ENCODE results near the gene AFDN. TPM values are rescaled to one million over a fixed set of nuclear protein-coding genes. Genes with fewer than 3 reads are reported as not detected.

AFDN gene
- total RNA-seq, 2 donors from 2014 or later: 213 to 232 TPM

DNA sequence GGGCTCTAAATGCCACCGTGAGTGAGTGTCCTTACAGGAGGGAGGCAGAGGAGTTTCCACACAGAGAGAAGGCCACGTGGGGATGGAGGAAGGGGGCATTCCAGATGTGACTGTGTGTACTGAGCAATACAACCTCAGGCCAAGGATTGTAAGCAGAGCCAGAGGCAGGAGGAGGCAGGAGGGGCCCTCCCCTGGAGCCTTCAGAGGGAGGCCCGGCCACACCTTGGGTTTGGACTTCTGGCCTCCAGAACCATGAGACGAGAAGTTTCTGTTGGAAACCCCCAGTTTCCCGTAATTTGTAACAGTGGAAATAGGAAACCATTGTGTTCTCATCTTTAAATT, 161.4 kb downstream of the AFDN start:
- Histone ChIP-seq H3K4me3 (no peak overlapping the region), H3K27me3 (no peaks in the 10 kb centered on the region), H3K4me1 (no peaks in the 10 kb centered on the region), H3K9me3 (no peaks in the 10 kb centered on the region), H3K27ac (no peak overlapping the region), H3K9ac (ENCODE audit: low read depth in 2 of 2, low read length in 2 of 2) (no peak overlapping the region), H3K36me3 (no peaks in the 10 kb centered on the region)
- no peak for DNase-seq
- TF ChIP-seq, protein P1, sequence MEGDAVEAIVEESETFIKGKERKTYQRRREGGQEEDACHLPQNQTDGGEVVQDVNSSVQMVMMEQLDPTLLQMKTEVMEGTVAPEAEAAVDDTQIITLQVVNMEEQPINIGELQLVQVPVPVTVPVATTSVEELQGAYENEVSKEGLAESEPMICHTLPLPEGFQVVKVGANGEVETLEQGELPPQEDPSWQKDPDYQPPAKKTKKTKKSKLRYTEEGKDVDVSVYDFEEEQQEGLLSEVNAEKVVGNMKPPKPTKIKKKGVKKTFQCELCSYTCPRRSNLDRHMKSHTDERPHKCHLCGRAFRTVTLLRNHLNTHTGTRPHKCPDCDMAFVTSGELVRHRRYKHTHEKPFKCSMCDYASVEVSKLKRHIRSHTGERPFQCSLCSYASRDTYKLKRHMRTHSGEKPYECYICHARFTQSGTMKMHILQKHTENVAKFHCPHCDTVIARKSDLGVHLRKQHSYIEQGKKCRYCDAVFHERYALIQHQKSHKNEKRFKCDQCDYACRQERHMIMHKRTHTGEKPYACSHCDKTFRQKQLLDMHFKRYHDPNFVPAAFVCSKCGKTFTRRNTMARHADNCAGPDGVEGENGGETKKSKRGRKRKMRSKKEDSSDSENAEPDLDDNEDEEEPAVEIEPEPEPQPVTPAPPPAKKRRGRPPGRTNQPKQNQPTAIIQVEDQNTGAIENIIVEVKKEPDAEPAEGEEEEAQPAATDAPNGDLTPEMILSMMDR (IDR thresholded peaks at IDR 0.05): no peak
- intact Hi-C loops (cut with DNase I): no loop called here

DNA sequence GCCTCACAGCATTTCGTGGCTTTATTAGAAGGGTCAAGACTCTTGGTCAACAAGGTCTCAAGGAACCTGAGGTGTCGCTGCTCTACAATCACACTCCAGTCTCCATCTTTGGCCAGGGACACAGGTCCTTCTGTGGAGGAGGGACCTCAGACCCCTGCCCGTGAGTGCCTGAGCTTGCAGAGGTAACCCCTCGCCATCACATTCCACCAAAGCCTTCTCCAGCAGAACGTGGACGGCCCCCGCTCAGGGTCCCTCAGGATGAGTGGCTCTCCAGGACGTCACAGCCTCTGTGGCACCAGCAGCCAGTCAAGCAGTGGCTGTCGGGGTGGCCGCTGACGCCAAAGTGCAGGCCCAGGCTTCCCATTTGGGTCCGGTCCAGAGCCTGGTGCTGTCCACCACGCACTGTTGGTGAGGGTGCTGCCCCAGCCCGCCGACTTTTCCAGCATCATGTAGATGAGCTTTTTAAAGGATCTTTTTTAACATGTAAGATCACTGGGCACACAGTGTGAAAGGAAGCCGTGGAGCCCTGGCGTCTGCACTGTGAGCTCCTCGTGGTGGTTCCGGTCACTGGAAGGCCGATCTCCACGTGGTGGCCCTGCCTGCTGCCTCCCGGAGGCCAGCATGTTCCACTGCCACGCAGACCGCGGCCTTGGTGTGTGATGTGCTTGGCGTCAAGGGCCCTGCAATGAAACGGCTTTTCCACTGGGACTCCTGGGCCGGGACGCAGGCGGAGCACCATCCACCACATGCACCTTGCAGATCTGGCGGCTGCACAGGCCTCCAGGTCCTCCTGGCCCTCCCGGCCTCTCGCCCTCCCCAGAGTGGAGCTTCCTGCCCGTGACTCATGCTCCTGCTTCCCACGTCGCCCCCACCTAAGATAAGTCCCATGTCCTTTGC, 162.5 kb downstream of the AFDN start:
- H3K27ac ChIP-seq: no peak overlapping the region
- no peaks in the 10 kb centered on the region for H3K36me3 ChIP-seq
- no peaks in the 10 kb centered on the region for H3K9me3 ChIP-seq
- no peak for DNase-seq
- TF ChIP-seq, protein P1 (IDR thresholded peaks at IDR 0.05): no peak
- H3K4me3 ChIP-seq: no peak overlapping the region
- intact Hi-C loops (cut with DNase I): no loop called here
- H3K27me3 ChIP-seq: no peaks in the 10 kb centered on the region
- H3K4me1 ChIP-seq: no peaks in the 10 kb centered on the region
- H3K9ac ChIP-seq (ENCODE audit: low read depth in 2 of 2, low read length in 2 of 2): no peak overlapping the region

DNA sequence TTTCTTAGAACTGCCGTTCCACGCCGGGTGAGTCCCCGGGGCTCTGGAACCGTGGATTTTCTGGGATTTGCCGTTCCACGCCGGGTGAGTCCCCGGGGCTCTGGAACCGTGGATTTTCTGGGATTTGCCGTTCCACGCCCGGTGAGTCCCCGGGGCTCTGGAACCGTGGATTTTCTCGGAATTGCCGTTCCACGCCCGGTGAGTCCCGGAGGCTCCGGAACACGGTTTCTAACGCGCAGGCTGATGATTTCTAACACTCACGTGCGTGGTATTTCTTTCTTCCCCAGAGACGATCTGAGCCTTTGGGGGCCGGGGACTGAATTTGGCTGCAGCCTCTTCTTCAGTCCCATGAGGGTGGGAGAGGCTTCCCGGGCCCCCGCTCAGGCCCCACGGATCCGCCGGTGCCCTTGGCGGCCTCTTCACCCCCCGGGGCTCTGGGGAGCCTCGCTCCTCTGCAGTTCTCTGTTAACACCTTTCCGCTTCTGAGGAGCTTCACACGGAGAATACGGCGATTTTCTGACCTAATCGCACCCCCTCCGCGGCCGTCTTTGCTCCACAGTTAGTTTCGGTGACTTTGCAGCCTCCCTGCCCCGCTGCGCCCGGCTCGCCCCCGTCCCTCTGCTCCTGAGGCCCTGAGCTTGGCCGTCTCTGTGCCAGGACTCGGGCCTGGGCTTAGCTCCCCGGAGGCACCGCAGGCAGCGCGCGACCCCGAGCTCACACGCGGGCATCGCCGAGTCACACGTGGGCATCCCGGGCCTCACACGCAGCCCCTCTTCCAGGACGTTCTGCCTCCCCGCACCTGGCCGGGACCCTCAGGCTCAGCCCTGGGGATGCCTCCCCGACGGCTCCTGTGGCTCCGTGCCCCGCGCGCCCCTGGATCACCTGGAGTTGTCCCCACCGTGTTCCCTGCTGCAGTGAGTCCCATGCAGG, 163.6 kb downstream of the AFDN start:
- Histone ChIP-seq H3K27me3 (no peaks in the 10 kb centered on the region), H3K27ac (no peak overlapping the region), H3K4me3 (no peak overlapping the region), H3K36me3 (no peaks in the 10 kb centered on the region), H3K9ac (ENCODE audit: low read depth in 2 of 2, low read length in 2 of 2) (no peak overlapping the region), H3K9me3 (no peaks in the 10 kb centered on the region), H3K4me1 (no peaks in the 10 kb centered on the region)
- TF ChIP-seq, protein P1 (IDR thresholded peaks at IDR 0.05): no peak
- peak; percentile 9 for DNase-seq
- intact Hi-C loops (cut with DNase I): no loop called here

DNA sequence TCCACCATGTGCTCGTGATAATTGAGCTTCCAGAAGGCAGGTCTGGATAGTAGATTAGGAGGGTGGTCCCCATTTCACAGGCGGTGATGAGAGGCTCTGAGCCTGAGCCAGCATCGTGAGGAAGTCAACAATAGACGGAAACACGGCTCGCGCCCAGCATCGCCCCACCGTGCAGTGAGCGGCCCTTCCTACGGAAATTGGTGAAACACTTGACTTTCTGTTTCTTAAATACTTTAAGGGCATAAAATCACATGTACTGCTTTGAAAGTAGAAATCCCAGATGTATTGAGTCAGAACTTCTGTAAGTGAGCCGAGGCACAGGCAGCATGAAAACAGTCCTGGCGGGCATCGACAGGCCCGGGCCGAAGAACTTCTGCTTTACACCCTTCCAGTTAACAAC, 166.5 kb downstream of the AFDN start:
- TF ChIP-seq, protein P1 (IDR thresholded peaks at IDR 0.05): no peak
- Histone ChIP-seq H3K36me3 (no peaks in the 10 kb centered on the region), H3K9ac (ENCODE audit: low read depth in 2 of 2, low read length in 2 of 2) (no peak overlapping the region), H3K27ac (no peak overlapping the region), H3K4me1 (no peaks in the 10 kb centered on the region), H3K9me3 (no peaks in the 10 kb centered on the region), H3K27me3 (no peaks in the 10 kb centered on the region), H3K4me3 (no peak overlapping the region)
- no peak for DNase-seq
- intact Hi-C loops (cut with DNase I): no loop called here

DNA sequence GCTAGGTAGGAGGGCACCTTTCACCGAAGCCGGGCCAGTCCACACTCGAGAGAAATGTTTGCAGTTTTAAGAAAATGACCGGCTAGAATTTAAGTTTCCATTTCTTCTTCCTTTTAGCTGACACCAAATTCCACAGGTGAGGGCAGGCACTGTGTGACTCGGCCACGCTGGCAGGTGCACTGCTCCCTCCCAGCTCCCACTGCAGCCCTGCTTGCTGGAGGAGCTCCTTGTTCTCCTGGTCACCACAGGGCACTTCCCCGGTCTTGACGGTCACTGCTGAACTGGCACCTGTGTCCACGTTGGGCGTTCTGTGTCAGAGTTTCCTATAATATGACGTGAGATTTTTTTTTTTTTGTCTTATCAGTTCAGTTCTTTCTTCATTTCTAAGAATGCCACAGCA, 167.1 kb downstream of the AFDN start:
- intact Hi-C loops (cut with DNase I): no loop called here
- H3K9ac ChIP-seq (ENCODE audit: low read depth in 2 of 2, low read length in 2 of 2): no peak overlapping the region
- peak; percentile 12 for DNase-seq
- no peaks in the 10 kb centered on the region for H3K27me3 ChIP-seq
- H3K4me1 ChIP-seq: no peaks in the 10 kb centered on the region
- H3K4me3 ChIP-seq: no peak overlapping the region
- TF ChIP-seq, protein P1 (IDR thresholded peaks at IDR 0.05): no peak
- H3K9me3 ChIP-seq: no peaks in the 10 kb centered on the region
- no peak overlapping the region for H3K27ac ChIP-seq
- H3K36me3 ChIP-seq: no peaks in the 10 kb centered on the region
